GM19238 (cell line): ENCODE results near the gene HLA-DMB.

ENCODE experiments used
- DNase-seq: peaks from one replicate; pipeline ENCODE4 v3.0.0; 2011; ENCODE audit warnings: low spot score; ENCODE audit not compliant: insufficient read length

The HLA-DMB gene

DNA sequence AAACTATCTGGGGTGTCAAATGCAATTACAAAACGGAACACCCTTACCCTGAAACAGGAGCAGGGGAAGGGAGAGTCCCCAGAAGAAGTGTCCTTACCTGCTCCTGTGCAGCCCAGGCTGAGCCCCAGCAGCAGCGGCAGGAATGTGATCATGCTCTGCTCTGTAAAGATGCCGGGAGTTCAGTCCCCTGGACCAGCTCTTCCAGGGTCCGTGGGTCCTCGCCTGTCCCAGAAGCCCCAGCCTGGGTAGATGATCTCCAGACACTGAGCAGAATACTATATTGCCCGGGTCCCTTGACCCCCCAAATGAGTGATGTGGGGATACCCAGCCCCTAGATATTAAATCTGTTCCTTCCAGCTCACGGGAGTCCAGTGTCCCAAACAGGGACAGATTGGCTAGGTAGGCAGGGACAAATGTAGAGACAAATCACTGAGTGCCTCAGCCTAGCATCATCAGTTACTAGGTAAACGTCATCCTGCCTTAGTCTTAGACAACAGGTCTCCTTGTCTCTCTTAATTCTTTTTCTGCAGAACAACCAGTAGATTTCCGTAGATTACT, at the start of gene HLA-DMB:
Gene HLA-DMB (minus strand): TSS at position 373 of the 558 bp plus-strand sequence. CDS start 221 bp downstream, at position 152.
- peak; percentile 69 for DNase-seq

GRCh38 chr6:32989368-32989767, 48.5 kb upstream of the HLA-DMB start:
- DNase-seq: no peak

GRCh38 chr6:32984622-32985389, 44.0 kb upstream of the HLA-DMB start:
- DNase-seq: peak; percentile 61

DNA sequence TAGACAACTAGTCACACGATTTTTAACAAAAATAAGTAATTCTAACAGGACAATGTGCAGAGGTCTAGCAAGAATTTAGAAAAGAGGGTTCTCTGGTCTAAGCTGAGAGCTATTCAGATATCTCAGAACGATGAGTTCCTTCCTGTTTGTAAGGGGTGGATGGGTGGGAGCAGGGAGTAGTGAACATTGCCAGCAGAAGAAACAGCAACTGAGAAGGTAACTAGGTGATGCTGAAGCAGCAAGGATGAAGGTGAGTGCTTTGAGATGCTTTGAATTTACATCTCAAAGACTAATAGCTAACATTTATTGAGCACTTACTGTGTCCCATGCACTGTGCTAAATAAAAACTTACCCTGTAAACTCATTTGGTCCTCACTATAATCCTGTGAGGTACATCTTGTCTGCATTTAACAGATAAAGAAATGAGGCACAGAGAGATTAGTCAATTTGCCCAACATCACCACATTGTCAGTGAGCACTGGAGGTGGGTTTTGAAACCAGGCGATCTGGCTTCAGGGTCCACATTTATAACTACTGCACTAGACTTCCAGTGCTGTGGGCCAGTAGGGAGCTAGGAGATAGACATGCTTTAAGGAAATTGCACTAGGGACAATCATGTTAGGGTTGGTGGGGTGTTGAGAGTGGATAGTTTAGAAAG, 43.3 kb upstream of the HLA-DMB start:
- DNase-seq: no peak

GRCh38 chr6:32983493-32983848, 42.6 kb upstream of the HLA-DMB start:
- DNase-seq: no peak

DNA sequence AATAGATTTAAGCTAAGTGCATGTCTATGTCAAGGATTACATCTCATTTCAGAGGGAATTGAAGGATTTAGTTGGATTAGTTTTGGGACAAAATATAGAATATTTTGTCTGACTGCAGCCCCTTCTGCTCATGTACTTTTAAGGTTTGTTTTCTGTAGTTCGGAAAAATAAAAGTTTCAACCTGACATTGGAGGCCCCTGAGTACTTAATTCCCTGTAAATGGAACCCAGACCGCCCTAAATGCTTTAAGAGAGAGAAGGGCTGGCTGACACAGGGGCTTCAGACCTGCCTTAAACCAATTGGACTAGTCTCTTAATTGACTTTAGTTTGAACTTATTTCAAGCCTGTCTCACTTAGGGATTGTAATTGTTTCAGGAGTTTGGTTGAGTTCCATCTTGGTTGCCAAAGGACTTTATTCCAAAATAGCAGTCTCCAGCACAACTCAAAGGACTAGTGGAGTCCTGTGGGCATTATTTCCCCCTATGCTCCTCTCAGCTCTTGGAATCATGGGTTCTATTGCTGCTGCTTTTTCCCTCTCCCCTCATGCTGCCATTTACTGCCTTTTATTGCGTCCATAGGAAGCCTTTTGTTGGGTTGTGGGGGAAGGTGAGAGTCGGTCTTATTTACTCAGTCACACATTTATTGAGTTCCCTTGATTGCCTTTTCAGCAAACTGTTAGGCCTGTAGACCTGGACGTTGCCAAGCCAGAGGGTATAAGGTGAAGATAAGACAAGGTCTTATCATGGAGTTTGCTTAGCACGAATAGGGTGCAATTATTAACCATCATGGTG, 42.1 kb upstream of the HLA-DMB start:
- DNase-seq: no peak

GRCh38 chr6:32982084-32982701, 41.4 kb upstream of the HLA-DMB start:
- no peak for DNase-seq

GRCh38 chr6:32980488-32981038, 39.7 kb upstream of the HLA-DMB start:
- DNase-seq: no peak

DNA sequence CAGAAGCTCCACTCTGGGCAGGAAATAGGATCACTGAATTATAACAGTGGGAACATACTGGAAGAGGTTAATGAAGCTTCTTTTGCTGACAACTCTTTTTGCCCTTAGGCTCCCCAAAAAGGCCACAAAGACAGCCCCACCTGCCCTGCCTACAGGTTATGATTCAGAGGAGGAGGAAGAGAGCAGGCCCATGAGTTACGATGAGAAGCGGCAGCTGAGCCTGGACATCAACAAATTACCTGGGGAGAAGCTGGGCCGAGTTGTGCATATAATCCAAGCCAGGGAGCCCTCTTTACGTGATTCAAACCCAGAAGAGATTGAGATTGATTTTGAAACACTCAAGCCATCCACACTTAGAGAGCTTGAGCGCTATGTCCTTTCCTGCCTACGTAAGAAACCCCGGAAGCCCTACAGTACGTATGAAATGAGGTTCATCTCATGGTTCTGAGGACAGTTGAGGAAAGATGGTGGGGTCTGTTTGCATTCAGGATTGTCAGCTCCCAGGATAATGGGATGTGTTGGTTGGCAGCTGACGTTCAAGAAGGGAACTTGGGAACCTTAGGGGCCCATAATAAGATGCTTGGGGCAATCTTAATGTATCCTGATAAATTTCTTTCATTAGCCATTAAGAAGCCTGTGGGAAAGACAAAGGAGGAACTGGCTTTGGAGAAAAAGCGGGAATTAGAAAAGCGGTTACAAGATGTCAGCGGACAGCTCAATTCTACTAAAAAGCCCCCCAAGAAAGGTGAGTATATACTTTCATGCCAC, 39.1 kb upstream of the HLA-DMB start:
- no peak for DNase-seq

DNA sequence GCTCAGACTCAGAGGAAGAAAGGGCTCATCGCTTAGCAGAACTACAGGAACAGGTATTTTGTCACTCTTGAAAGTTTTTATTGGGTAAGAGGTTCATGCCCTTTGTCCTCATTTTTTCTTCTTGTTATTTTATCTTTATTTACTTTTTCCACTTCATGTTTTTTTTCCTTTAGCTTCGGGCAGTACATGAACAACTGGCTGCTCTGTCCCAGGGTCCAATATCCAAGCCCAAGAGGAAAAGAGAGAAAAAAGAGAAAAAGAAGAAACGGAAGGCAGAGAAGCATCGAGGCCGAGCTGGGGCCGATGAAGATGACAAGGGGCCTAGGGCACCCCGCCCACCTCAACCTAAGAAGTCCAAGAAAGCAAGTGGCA, 37.1 kb upstream of the HLA-DMB start:
- no peak for DNase-seq

GRCh38 chr6:32977272-32977952, 36.6 kb upstream of the HLA-DMB start:
- DNase-seq: no peak

DNA sequence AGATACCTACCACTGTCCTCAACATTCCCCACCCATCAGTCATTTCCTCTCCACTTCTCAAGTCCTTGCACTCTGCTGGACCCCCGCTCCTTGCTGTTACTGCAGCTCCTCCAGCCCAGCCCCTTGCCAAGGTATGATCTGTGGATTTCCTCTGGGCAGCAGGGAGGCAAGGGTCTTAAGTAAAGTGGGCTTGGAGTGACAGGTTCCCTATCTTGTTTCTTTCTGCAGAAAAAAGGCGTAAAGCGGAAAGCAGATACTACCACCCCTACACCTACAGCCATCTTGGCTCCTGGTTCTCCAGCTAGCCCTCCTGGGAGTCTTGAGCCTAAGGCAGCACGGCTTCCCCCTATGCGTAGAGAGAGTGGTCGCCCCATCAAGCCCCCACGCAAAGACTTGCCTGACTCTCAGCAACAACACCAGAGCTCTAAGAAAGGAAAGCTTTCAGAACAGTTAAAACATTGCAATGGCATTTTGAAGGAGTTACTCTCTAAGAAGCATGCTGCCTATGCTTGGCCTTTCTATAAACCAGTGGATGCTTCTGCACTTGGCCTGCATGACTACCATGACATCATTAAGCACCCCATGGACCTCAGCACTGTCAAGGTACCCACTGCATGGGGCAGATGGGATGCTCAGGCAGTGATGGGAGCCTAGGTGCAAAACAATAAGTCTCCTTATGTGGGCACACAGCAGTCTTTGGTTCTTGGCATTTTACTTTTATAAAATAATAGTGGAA, 35.7 kb upstream of the HLA-DMB start:
- DNase-seq: no peak

DNA sequence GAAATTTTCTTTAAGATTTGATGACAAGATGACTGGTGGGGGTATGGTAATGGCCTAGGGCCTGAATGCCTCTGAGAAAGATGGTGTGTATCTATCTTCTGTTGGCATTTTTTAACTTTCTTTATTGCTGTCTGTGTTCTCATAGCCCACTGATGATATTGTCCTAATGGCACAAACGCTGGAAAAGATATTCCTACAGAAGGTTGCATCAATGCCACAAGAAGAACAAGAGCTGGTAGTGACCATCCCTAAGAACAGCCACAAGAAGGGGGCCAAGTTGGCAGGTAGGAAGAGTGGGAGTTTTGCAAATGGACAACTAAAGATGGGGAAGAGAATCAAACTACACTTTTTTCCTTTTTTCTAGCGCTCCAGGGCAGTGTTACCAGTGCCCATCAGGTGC, 35.1 kb upstream of the HLA-DMB start:
- no peak for DNase-seq

GRCh38 chr6:32974541-32975308, 33.9 kb upstream of the HLA-DMB start:
- DNase-seq: no peak

- DNase-seq: no peak
Measured at GRCh38 chr6:32974016-32974333, 33.1 kb upstream of the HLA-DMB start.

GRCh38 chr6:32973144-32974015, 32.6 kb upstream of the HLA-DMB start:
- DNase-seq: no peak

GRCh38 chr6:32972353-32973143, 31.7 kb upstream of the HLA-DMB start:
- DNase-seq: no peak
